DMS79 (cell line): Measurements from ENCODE around the gene CREB3.

Experiments
- DNase-seq: peaks from one replicate; lab custom pipeline; 2025; lab: John Stamatoyannopoulos, UW

CREB3 gene

DNA sequence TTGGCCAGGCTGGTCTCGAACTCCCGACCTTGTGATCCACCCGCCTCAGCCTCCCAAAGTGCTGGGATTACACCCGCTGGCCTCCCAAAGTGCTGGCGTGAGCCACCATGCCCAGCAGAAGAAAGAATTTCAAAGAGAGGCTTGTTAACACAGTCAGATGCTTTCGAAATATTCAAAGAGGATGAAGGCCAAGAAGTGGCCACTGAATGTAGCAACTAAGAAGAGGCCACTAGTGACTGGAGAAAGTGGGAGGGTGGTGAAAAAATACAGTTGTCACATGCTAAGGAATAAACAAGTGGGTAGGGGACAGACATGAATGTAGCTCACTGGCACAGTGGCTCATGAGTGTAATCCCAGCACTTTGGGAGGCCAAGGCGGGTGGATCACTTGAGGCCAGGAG, 29.8 kb upstream of the CREB3 start:
- no peak for DNase-seq

DNA sequence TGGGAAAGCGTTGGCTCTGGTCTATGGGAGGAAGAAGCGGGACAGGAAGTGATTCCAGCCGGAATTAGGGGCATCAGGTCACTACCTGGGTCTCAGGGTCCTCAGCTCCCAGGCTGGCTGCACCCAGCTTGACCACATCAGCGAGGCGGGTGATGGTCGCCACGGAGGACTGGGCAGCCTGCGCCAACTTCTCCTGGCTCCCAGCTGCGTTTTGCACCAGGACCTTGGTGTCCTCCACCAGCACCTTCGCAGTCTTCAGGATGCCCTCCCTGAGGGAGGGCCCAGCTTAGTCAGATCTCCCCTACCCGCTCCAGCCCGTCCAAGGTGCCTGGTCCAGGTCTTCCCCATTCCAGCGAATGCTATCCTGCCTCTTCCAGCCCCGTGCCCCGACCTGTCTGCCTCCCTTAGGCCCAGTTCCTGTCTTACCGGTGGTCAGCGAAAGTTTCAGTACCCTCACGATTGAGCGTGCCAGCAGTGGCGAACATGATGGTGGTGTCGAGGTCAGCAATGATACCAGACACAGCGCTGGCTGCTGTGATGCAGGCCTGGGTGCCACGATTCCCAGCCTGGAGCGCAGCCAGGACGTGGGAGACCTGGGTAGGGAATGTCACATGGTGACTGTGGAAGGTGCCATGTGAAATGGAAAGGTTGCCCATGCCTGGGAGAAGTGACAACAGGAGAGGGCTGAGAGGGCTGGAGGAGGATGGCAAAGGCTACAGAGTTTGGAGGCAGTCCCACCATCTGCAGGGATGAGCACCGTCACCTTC, 28.4 kb upstream of the CREB3 start:
- no peak for DNase-seq

DNA sequence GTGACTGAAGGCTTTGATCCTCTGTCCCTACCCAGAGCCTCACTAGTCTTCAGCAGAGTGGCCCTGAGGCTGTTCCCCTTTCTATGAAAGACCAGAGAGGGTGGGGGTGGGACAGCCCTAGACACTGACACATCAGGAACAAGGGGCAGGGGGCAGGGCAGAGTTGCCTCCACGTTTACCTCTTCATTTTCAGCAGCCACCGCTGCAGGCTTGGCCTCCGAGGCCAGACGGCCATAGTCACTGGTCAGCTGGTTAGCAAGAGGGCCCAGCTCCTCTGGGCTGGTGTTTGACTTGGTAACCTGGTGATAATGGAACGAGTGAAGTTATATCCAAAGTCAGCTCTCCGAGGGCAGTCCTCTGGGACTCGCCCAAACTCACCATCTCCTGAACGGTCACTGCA, 27.1 kb upstream of the CREB3 start:
- DNase-seq = no peak

DNA sequence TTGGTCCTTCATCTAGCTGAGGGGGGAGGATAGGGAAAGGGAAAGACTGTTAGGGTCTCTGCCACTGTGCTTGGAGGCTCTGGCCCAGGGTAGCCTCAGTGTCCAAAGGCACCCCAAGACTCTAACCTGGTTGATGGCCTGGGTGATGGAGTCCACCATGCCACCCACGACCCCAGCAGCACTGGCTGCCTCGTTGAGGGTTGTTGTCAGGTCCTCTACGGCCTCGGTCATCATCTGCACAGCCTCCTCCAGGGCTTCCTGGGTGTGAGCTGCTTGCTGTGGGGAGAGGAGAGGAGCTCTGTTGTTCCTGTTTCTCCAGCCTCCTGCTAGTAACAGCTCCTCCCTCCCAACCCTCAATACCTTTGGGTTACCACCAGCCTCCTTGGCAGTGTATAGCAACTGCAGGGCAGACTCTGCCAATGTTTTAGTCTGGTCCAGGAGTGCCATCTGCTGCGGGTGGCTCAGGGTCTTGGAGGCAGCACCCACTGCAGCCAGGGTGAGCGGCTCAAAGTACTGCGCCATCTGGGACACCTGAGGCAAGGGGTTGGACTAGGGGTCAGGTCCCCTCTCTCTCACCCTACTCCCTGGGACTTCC, 26.5 kb upstream of the CREB3 start:
- no peak for DNase-seq

DNA sequence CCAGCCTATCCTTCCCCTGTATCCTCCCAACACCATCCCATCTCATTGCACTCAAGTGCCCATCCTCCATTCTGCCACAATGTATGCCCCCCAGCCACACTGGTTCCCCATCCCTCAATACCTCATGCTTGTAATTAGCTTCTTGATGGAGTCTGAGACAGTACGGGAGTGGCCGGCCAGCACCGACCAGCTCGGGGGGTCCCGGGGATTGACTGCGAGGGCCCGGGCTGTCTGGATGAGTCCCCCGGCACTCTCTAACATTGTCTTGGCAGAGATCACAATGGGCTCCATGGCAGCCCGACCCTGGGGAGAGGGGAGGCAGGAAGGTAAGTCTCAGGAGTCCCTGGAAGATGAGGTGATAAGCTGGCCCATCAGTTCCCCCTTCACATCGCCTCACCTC, 25.5 kb upstream of the CREB3 start:
- DNase-seq = no peak

DNA sequence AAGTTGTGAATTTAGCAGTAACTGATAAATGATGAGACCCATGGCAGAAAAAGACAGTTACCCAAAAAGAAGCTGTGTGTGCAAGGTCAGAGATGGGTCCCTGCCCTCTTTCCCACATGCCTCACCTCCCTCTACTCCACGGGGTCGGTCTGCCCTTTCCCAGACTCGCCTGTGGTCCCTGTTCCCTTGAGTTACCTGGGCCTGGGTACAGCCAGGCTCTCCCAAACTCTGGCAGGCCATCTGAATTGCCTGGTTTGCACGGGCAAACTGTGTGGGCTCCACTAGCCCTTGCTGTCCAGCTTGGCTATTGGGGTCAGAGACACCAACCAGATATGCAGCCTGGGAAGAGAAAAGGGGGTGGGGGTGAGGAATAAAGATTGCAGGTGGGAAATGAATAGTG, 24.3 kb upstream of the CREB3 start:
- DNase-seq = no peak

DNA sequence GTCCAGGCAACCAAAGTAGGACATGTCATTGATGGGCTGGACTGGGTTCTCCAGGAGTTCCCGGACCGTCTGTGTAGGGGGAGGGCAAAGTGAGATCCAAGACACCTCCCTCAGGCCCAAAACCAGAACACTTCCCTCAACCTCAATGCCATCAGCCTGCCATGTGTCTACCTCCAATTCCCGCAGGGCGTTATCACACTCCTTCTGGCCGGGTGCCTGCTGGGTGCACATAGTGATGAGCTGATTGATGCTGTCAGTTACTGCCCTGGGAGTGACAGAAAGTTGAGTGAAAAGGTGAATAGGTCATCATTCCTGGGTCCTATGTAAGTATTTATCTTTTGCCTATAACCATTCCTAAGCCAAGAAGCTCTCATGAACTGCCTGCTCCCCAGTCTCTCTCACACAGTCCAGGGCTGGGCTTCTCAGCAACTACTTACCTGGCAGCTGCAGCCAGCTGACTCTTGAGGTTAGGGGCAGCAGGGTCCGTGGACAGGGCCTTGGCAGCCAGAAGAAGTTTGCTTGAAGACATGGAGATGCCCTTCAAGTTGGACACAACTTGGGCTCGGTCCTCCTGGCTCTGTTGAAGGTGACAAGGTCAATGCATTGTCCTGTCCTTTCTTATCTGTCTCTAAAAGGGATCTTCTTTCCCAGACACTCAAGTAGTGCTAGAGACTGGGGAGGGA, 21.5 kb upstream of the CREB3 start:
- DNase-seq = no peak

DNA sequence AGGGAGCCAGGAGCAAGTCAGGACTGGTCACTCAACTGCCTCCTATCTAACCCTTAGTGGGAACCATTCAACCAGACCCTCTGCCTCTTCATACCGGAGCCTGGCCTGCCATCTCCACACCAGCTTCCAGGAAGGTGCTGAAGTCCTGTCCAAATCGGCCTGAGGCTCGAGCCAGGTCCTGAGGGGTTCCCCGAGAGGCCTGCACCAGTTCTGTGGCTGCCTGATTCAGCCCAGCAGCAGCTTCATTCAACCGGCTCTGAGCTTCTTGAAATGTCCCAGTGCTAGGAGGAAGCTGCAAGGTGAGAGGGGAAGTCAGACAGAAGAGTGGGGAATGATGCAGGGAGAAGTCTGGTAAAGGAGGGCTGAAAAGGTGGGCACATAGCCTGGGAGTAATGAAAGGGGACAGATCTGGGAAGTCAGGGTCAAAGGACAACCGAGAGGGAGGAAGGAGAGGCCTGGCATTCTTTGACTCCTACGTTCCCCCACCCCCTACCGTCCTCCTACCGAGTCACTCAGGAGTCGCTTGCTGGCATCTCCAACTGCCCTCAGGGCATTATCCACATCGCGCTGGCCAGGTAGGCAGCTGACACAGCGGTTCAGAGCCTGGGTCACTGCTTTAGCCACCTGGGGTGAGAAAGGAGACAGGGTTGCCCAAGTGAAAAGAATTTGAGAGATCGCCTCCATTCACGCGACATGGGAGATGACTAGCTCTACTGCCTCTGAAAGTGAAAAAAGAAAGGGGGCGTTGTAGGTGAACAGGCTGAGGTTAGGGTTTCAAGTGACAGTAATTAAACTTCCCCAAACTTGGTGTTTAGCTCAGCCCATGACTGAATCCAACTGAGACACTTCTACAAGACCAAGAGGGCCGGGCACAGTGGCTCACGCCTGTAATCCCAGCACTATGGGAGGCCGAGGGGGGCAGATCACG, 20.7 kb upstream of the CREB3 start:
- no peak for DNase-seq

DNA sequence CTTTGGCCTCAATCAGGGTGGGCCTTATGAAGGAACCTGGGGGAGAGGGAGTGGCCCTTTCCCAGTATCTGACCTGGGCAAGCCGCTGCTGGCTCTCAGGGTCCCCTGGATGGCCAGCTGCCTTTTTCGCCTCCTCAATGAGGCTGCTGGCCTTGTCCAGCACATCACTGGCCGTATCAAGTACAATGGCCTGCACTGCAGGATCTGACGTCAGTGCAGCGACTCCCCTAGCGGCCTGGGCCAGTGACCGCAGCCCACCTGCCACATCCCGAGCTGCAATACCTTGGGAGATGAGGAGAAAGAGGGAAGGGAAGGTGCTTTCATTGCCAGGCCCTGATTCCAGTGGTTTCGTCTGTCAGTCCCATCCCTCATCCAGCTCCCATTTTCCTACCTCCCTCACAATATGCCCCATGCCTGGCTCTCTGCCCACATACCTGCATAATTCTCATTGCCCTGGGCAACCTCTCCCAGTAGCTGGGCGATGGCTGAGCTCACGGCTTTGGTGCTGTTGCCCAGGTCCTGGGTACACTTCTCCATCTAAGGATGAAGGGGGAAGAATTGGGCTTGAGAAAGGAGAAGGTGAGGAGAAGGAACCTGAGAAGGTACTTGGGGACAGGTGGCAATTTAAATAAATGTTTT, 19.6 kb upstream of the CREB3 start:
- DNase-seq = no peak

DNA sequence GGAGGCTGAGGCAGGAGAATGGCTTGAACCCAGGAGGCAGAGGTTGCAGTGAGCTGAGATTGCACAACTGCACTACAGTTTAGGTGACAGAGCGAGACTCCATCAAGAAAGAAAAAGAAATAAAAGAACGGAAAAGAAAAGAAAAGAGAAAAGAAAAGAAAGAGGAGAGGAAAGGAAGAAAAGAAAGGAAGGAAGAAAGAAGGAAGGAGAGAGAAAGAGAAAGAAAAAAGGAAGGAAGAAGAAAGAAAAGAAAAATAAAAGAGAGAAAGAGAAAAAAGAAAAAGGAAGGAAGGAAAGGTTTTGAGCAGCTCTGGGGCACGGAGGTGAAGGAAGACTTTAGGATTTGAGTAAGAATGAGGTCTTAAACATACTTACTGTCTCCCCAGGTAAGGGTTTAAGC, 18.9 kb upstream of the CREB3 start:
- DNase-seq = no peak

DNA sequence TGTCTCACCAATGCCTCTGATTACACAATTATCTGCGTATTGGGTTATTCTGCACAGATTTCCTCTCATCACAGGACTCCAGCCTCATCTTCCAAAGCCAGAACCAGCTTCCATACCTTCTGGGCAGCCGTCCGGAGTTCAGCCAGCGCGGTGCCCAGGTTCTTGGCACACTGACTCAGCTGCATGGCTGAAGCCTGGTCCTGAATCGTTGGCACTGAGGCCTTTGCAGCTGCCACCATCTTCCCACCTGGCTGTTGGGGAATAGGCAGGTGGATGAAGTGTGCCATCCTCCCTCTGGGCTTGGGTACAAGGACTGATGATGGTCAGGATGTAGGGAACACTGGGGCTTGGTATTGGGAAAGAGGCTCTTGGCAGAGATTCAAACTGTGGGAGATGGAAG, 18.3 kb upstream of the CREB3 start:
- no peak for DNase-seq

DNA sequence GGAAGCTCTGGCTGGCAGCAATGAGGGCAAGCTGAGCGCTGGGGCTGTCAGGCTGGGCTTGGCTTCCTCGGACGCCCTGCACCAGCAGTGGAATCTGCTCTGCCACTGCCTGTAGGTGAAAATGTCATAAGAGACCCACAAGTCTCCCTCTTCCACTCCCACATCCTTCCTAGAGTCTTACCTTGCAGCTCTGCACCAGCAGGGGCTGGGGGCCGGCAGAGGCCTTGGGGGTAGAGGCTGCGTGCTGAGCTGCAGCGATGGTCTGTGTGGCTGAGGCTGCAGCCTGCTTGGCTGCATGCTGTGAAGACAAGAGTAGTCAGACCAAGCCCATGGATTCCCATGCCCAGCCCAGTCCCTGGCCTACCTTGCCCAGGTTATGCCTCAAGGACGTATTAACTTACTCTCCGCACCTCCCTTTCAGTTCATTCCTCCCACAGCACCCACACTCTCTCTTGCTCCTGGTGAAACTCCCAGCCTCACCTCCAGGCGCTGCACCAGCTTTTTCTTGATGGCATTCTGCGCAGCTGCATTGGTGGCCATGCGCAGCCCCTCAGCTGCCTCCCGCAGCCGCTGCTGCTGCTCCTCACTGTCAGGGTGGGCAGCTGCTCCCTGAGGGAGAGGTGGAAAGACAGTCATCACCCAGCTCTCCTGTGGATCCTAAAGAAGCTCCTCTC, 17.8 kb upstream of the CREB3 start:
- no peak for DNase-seq

DNA sequence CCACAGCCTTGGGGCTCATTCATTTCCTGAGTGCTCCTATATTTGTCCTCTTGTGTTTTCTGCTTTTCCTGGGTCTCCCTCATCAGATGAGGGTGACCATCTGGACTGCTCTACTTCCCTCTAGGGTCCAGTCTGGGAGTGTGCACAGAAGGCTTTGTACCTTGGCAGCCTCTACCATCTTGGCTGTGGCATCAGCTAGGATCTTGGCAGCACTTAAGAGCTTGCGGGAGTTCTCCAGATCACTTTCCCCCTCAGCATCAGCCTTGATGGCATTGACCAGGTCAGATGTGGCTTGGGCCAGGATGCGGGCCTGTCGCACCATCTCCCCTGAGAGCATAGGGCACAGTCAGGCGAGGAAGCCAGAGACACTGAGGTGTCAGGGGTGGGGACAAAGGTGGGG, 16.2 kb upstream of the CREB3 start:
- no peak for DNase-seq

DNA sequence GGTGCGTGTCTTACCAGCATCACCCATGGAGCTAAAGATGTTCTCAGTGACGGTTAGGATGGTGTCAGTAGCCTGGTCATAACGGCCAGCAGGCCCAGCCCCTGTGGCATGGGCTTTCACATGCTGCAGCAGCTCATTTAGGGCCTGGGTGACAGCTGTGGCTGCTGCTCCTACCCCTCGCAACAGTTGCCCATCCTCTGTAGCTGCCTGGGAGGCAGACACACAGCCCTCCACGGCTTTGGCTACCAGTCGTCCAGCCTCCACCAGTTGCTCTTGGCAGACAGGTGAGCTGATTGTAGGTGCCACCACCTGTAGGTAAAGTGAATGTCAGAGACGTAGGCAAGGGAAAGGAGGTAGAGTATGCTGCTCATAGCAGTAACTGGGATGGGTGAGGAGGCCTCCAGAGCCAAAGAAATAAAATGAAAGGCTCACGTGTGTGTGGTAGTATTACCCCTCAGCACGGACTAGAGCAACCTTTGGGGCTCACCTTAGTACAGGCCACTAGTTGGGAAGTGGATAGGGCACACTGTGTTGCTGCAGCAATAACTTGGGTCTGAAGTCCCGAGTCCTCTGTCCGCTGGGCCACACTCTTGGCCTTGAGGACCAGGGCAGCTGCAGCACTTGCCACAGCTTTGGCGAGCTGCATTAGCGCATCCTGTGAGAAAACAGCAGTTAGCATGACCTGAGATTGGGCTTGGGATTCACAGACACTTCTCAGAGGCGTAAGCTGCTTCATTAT, 15.2 kb upstream of the CREB3 start:
- no peak for DNase-seq

DNA sequence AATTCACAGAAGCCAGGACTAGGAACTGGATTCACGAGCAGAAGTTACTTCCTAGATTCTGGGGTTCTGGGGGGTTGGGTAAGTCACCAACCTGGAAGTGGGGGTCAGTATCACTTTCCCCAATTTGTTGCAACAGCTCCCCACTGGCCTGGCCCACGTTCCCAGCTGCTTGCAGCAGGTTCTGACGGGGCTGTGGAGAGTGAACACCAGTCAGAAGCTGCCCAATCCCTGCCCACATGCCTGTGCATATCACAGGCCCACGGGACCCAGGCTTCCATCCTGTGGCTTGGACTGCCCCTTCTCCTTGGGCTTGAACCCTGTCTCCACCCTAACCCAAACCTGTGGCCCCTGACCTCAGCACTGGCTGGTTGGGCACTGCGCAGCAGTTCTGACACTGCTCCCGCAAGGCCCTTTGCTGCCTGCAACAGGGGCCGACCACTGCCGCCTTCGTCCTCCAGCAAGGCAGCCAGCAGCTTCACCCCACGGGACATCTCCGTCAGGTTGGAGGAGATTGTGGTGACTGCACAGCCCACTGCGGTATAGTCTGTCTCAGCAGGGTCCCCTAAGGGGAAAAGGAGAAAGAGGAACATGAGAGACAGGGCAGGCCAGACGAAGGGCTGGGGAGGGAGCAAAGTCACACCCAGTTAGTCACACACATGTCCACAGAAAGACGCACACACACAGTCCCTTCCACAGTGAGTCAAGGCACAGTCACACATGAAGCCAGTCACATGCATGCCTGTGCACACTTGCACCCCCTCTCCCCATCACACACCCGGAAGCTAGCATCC, 13.6 kb upstream of the CREB3 start:
- no peak for DNase-seq

DNA sequence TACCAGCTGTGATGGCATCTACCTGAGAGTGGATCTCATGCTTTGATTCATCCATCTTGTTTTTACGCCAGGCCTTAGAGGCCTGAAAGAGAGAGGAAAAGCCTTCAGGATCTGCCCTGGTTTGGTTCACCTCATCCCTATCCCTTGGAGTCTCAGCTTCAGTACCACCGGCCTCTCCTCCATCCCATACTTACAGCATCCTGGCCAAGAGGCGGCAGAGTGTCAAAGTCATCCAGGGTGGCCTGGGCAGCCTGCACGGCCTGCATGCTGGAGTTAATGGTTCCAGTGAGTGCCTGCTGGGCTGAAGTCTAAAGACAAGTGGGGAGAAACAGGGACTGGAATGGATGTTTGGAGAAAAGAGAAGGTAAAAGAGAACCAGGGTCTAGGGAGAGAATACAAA, 12.9 kb upstream of the CREB3 start:
- no peak for DNase-seq

DNA sequence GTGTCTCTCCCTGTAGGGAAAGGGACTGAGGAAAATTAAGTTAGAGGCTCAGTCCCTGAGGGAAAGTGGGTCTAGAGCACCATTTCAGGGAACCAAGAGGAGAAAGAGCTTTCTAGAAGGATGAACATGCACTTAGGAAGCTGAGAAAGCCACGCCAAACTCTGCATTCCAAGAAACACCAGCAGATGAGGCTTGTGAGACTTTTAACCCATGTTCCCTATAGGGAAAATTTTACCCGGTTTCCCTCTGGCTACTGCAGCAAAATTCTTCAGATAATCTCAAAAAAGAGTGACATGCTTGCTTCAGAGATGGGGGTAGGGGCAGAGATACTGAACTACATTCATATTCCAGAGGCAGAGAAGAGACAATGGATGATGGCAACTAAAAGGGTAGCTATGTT, 9.0 kb upstream of the CREB3 start:
- no peak for DNase-seq

DNA sequence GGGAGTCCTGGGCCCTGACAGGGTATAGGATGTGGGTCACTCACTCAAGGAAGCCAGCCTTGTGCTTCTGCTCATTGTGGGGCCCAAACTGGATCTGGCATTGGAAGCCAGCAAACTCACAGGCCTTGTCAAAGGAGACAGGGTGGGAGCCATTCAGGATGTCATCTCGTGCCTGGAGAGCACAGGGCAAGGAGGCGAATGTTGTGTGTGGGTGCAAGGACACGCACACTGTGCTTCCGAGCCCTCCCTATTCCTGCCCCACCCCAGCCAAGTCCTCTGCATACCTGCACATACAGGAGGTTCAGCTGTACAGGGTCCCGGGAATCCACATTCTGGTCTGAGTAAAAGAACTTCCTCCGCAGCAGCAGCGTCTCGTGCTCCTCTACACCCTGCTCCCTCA, 8.6 kb upstream of the CREB3 start:
- no peak for DNase-seq

DNA sequence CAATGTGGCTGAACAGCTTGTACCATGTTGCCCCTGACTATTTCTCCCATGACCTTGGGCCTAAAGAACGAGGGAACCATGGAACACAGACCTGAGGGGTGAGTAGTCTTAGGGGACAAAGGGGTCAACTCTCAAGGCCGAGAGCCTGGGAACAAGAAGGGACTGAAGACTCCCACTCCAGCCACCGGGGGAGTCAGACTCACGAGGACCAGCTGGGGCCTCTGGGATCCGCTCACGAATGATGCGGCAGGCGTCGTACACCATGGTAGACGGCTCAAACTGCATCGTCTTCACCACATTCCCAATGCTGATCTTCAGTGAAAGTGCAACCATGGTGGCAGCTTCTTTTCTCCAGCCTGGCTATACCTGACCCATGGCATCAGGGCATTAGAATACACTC, 7.1 kb upstream of the CREB3 start:
- DNase-seq = no peak

DNA sequence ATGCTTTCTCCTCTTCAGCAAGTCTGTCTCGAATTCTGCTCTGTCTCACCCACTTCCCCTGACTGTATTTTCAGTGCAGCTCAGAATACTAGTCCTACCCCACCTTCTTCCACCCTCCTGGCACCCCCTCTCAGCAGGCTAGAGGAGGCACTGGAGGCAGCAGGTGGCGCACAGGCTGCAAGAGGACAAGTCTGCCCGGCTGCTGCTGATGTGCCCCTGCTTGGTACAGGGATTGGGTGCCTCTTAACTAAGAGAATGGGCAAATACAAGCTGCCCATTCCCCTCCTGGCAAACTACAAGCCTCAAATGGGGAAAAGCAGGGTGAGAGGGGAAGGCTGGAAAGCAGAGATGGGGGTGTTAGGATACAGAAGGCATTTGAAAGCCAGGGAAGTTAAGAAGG, 5.5 kb upstream of the CREB3 start:
- DNase-seq = no peak
